Measurements from ENCODE around the gene ZBTB44.

ZBTB44 gene

GRCh38 chr11:130312046-130312445, 2.7 kb downstream of the ZBTB44 start:
- no peak overlapping the region for H3K4me3 ChIP-seq (ENCODE audit: low read depth, low read length)
- no peak for TF ChIP-seq CTCF (IDR thresholded peaks at IDR 0.05; ENCODE audit: borderline replicate concordance, insufficient read depth, low read depth, low read length)

- H3K4me3 ChIP-seq (ENCODE audit: low read depth, low read length): no peak overlapping the region
- no peak for TF ChIP-seq CTCF (IDR thresholded peaks at IDR 0.05; ENCODE audit: borderline replicate concordance, insufficient read depth, low read depth, low read length)
These were observed 4.1 kb downstream of the ZBTB44 start for GRCh38 chr11:130310622-130311021.

- no peak for TF ChIP-seq CTCF (IDR thresholded peaks at IDR 0.05; ENCODE audit: borderline replicate concordance, insufficient read depth, low read depth, low read length)
- no peak overlapping the region for H3K4me3 ChIP-seq (ENCODE audit: low read depth, low read length)
These were observed 5.8 kb downstream of the ZBTB44 start for GRCh38 chr11:130308886-130309285.

- no peak for TF ChIP-seq CTCF (IDR thresholded peaks at IDR 0.05; ENCODE audit: borderline replicate concordance, insufficient read depth, low read depth, low read length)
- H3K4me3 ChIP-seq (ENCODE audit: low read depth, low read length): no peak overlapping the region
These were observed 6.7 kb downstream of the ZBTB44 start for GRCh38 chr11:130308059-130308458.

- TF ChIP-seq CTCF (IDR thresholded peaks at IDR 0.05; ENCODE audit: borderline replicate concordance, insufficient read depth, low read depth, low read length): no peak
- H3K4me3 ChIP-seq (ENCODE audit: low read depth, low read length): no peak overlapping the region
These were observed 10.1 kb downstream of the ZBTB44 start for GRCh38 chr11:130304651-130305050.

GRCh38 chr11:130301002-130301401, 13.7 kb downstream of the ZBTB44 start:
- no peak for TF ChIP-seq CTCF (IDR thresholded peaks at IDR 0.05; ENCODE audit: borderline replicate concordance, insufficient read depth, low read depth, low read length)
- H3K4me3 ChIP-seq (ENCODE audit: low read depth, low read length): no peak overlapping the region

GRCh38 chr11:130300567-130300966, 14.2 kb downstream of the ZBTB44 start:
- no peak overlapping the region for H3K4me3 ChIP-seq (ENCODE audit: low read depth, low read length)
- TF ChIP-seq CTCF (IDR thresholded peaks at IDR 0.05; ENCODE audit: borderline replicate concordance, insufficient read depth, low read depth, low read length): no peak
